ENCODE measurements around the gene LBP.

The LBP gene

DNA sequence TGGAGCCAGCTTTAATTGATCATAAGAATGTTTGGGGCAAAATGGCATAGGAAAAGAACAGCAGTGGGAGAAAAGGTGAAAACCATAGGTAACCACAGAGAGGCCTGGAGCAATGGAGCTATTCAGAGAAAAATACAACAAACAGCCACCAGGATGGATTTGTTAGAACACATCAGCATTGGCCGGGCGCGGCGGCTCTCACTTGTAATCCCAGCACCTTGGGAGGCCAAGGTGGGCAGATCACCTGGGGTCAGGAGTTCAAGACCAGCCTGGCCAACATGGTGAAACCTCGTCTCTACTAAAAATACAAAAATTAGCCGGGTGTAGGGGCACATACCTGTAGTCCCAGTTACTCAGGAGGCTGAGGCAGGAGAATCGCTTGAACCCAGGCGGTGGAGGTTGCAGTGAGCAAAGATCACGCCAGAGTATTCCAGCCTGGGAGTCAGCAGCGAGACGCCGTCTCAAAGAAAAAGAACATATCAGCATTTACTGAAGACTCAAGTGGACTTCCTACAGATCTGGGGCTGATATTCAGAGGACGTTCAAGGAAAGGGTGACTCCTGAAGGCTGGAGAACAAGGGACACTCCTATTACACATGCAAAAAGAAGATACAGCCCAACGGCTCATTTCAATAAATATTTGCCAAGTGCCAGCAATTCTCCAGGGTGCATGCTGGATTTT, 68.6 kb downstream of the LBP start:
- TF ChIP-seq, protein P1, sequence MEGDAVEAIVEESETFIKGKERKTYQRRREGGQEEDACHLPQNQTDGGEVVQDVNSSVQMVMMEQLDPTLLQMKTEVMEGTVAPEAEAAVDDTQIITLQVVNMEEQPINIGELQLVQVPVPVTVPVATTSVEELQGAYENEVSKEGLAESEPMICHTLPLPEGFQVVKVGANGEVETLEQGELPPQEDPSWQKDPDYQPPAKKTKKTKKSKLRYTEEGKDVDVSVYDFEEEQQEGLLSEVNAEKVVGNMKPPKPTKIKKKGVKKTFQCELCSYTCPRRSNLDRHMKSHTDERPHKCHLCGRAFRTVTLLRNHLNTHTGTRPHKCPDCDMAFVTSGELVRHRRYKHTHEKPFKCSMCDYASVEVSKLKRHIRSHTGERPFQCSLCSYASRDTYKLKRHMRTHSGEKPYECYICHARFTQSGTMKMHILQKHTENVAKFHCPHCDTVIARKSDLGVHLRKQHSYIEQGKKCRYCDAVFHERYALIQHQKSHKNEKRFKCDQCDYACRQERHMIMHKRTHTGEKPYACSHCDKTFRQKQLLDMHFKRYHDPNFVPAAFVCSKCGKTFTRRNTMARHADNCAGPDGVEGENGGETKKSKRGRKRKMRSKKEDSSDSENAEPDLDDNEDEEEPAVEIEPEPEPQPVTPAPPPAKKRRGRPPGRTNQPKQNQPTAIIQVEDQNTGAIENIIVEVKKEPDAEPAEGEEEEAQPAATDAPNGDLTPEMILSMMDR (conservative IDR thresholded peaks at IDR 0.05), result no peak
- H3K27ac ChIP-seq, result no peak overlapping the region

DNA sequence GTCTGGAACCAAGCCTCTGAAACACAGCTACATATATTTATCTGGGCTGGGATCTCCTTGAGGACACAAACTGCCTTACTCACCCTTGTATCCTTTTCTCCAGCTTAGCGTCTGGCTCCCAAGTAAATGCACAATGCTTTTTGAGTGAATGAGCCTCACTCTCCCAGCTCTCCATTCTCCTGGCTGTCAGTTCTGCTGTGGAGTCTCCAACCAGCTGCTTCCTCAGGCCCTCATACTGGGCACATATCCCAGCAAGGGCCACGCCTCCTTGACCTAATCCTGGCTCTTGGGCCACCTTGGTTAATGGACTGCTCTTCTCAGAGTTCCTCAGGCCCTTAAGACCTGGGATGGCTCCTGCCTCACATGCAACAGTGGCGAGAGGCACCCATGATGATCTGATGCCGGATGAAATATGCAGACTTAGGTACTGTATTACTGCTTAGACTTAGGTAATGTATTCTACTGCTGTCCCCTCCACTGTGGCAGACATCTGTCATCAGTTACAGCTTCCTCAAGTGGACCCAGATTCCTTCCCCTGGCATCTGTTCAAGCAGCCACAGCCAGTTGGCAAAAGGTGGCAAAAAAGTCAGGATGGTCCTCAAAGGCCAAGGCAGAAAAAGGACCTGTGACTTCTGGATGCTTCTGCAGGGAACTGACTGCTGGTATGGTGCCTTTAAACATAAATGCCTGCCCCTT, 72.4 kb downstream of the LBP start:
- TF ChIP-seq, protein P1 (conservative IDR thresholded peaks at IDR 0.05), result no peak
- no peak overlapping the region for H3K27ac ChIP-seq

DNA sequence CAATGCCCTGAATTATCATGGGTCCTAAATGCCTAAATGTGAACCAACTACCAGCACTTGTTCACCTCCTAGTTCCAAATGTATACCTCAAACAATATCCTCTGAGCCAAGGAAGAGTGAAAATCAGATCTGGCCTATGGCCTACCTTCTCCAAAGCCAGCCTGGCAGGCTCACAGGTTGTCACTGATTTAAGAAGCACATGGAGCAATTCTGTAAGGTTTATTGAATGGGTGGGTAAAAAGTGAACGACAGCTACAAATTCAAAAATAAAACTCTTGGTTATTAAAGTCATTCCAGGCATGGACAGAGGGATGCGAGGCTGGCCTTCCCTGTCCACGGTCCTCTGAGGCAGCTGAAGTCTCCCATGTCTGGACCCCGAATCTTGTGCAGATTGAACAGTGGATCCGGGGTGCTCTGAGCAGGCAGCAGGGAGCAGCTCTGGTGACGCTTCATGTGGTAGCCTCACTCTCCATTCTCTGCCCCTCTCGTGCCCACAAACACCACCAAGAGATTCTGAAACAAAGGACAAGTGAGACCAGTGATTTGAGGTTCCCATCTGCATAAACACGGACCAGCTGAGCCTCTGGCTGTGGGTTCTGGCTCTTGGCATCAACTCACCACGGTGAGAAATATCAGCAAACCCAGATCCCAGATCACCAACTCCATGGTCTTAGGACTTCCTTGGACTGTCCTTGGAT, 74.3 kb downstream of the LBP start:
- TF ChIP-seq, protein P1 (conservative IDR thresholded peaks at IDR 0.05), result no peak
- no peak overlapping the region for H3K27ac ChIP-seq

DNA sequence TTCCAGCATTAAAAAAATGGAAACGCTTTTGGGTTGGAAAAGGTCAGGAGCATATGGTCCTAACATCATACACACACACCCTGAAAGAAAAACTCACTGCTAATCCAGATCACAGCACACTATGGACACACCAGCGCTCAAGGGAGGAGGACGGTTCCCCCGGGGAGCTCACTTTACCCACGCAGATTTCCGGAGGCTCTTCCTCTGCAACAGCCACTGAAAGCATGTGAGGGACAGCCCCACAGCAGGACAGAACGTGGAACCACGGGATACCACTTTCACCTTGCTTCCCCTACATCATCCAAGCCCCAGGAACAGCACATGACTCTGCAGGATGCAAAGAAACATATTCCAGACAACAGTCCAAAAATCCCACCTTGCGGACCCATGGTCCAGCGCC, 75.6 kb downstream of the LBP start:
- H3K27ac ChIP-seq, result no peak overlapping the region
- TF ChIP-seq, protein P1 (conservative IDR thresholded peaks at IDR 0.05), result no peak

DNA sequence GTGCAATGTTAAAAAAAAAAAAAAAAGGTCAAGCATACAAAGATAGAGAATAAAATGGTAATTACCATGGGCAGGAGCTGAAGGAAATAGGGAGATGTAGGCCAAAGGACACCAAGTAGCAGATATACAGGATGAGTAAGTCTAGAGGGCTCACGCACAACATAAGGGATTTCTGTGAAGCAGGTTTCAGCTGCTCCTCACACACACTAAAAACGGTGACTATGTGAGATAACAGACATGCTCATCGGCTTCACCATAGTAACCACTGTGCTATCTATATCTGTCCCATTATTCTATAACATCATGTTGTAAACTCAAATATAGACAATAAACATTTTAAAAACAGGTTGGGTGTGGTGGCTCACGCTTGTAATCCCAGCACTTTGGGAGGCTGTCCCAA, 77.3 kb downstream of the LBP start:
- TF ChIP-seq, protein P1 (conservative IDR thresholded peaks at IDR 0.05), result no peak
- no peak overlapping the region for H3K27ac ChIP-seq

DNA sequence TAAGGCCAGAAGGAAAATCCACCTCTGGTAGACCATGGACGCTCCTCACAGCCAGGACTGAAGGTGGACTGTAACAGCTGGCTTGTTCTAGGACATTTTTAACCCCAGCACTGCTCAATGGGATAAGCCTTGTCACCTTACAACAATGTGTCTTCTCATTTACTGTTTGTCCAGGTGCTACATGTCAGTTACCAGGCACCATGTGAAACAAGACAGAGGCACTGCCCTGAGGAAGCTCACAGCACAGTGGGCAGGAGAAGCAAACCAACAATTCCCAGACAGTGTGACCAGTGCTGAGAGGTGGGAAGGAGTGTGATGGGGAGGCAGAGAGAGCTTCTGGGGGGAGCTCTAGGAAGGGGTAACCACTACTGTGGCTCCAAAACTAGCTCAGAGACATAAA, 78.1 kb downstream of the LBP start:
- no peak overlapping the region for H3K27ac ChIP-seq
- TF ChIP-seq, protein P1 (conservative IDR thresholded peaks at IDR 0.05), result no peak

Data from VCaP (cell line).